ENCODE measurements around the gene LCN12.

- TF ChIP-seq CTCF (IDR thresholded peaks at IDR 0.05; ENCODE audit: low read depth, low read length) (no peak), EZH2phosphoT487 (IDR thresholded peaks at IDR 0.05; ENCODE audit: low read depth) (no peak)
Observed at GRCh38 chr9:136969150-136969549, 17.1 kb downstream of the LCN12 start.
